Endometrium (tissue), 2 donors: ENCODE results near the gene DSG3.
A peak's percentile ranks its signal among the peaks of the same experiment; 100 is the strongest.

ENCODE experiments used
- FAIRE-seq: peaks from 2 replicates; lab custom pipeline; 2012; peaks lifted over from hg19 to GRCh38; lab: Jason Lieb, UNC
- donor health status: control.
- donor health status: control.

Gene DSG3

GRCh38 chr18:31447530-31448191 lies at the start of gene DSG3:
Gene DSG3, plus strand, starts transcription at chr18:31447741. Its CDS starts 137 bp downstream, at chr18:31447878.
- no peak for FAIRE-seq

GRCh38 chr18:31398191-31398590 lies 49.4 kb upstream of the DSG3 start:
- FAIRE-seq: no peak

- peak; percentile 45 for FAIRE-seq
Observed at GRCh38 chr18:31399306-31400032, 48.1 kb upstream of the DSG3 start.

GRCh38 chr18:31401156-31402025 lies 46.1 kb upstream of the DSG3 start:
- no peak for FAIRE-seq

GRCh38 chr18:31402026-31402373 lies 45.5 kb upstream of the DSG3 start:
- FAIRE-seq: no peak

GRCh38 chr18:31403409-31403808 lies 44.1 kb upstream of the DSG3 start:
- no peak for FAIRE-seq

GRCh38 chr18:31407649-31408048 lies 39.9 kb upstream of the DSG3 start:
- FAIRE-seq: no peak

GRCh38 chr18:31409276-31409675 lies 38.3 kb upstream of the DSG3 start:
- FAIRE-seq: no peak

GRCh38 chr18:31410716-31411483 lies 36.6 kb upstream of the DSG3 start:
- no peak for FAIRE-seq

GRCh38 chr18:31413137-31413536 lies 34.4 kb upstream of the DSG3 start:
- FAIRE-seq: no peak

- FAIRE-seq: no peak
Observed at GRCh38 chr18:31417850-31418249, 29.7 kb upstream of the DSG3 start.

GRCh38 chr18:31419457-31419932 lies 28.0 kb upstream of the DSG3 start:
- no peak for FAIRE-seq

- no peak for FAIRE-seq
Observed at GRCh38 chr18:31420032-31420431, 27.5 kb upstream of the DSG3 start.

GRCh38 chr18:31420524-31420923 lies 27.0 kb upstream of the DSG3 start:
- no peak for FAIRE-seq

- FAIRE-seq: no peak
Observed at GRCh38 chr18:31424383-31424988, 23.1 kb upstream of the DSG3 start.

GRCh38 chr18:31426021-31426420 lies 21.5 kb upstream of the DSG3 start:
- FAIRE-seq: no peak

GRCh38 chr18:31426871-31427406 lies 20.6 kb upstream of the DSG3 start:
- no peak for FAIRE-seq

- no peak for FAIRE-seq
Observed at GRCh38 chr18:31428211-31428610, 19.3 kb upstream of the DSG3 start.

GRCh38 chr18:31429623-31430022 lies 17.9 kb upstream of the DSG3 start:
- no peak for FAIRE-seq

- no peak for FAIRE-seq
Observed at GRCh38 chr18:31430072-31430471, 17.5 kb upstream of the DSG3 start.

GRCh38 chr18:31430554-31430953 lies 17.0 kb upstream of the DSG3 start:
- no peak for FAIRE-seq
